GM12874 (cell line): ENCODE measurements around the gene BICC1.

Experiments used
- TF ChIP-seq, protein P1 (sequence below): IDR thresholded peaks from 2 replicates; pipeline ENCODE4 v1.5.1; 2011; ENCODE audit warnings: low read depth, mild to moderate bottlenecking, control low read depth, low read length, moderate library complexity; ENCODE audit not compliant: insufficient read depth

BICC1 gene

DNA sequence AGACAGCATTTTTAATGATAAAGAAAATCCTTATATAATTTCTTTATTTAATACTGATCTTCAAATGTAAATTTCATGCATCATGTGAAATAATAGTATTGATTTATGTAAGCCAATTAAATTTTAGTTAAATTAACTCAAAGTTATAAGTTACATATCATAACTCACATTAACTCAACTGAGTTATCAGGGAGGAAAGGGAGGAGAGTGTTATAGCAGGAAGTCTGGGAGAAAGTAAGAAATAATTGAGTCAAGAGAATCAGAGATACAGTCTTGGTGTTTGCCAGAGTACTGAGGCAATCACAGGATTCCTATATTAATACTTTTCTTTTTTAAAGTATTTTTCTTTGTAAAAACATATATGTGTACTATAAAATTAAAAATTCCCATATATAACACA, 4.0 kb downstream of the BICC1 start:
- TF ChIP-seq, protein P1, sequence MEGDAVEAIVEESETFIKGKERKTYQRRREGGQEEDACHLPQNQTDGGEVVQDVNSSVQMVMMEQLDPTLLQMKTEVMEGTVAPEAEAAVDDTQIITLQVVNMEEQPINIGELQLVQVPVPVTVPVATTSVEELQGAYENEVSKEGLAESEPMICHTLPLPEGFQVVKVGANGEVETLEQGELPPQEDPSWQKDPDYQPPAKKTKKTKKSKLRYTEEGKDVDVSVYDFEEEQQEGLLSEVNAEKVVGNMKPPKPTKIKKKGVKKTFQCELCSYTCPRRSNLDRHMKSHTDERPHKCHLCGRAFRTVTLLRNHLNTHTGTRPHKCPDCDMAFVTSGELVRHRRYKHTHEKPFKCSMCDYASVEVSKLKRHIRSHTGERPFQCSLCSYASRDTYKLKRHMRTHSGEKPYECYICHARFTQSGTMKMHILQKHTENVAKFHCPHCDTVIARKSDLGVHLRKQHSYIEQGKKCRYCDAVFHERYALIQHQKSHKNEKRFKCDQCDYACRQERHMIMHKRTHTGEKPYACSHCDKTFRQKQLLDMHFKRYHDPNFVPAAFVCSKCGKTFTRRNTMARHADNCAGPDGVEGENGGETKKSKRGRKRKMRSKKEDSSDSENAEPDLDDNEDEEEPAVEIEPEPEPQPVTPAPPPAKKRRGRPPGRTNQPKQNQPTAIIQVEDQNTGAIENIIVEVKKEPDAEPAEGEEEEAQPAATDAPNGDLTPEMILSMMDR = no peak

DNA sequence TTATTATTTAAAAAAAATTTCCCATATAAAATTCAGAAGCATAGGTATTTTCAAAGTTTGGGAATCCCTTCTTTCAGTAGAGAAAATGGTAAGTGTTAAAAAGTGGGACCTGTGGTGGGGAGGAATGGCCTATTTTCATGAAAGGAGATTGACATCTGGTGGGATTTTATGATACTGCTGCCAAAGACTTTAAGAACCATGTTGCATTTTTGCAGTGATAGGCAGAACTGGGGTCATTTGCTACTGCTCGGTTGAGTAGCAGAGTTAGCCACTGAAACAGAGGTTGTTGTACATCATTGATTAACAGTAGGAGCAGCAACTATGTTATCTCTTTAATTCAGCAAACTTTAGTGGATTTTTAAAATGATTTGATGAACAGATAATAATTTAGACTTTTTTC, 4.4 kb downstream of the BICC1 start:
- TF ChIP-seq, protein P1 = no peak

DNA sequence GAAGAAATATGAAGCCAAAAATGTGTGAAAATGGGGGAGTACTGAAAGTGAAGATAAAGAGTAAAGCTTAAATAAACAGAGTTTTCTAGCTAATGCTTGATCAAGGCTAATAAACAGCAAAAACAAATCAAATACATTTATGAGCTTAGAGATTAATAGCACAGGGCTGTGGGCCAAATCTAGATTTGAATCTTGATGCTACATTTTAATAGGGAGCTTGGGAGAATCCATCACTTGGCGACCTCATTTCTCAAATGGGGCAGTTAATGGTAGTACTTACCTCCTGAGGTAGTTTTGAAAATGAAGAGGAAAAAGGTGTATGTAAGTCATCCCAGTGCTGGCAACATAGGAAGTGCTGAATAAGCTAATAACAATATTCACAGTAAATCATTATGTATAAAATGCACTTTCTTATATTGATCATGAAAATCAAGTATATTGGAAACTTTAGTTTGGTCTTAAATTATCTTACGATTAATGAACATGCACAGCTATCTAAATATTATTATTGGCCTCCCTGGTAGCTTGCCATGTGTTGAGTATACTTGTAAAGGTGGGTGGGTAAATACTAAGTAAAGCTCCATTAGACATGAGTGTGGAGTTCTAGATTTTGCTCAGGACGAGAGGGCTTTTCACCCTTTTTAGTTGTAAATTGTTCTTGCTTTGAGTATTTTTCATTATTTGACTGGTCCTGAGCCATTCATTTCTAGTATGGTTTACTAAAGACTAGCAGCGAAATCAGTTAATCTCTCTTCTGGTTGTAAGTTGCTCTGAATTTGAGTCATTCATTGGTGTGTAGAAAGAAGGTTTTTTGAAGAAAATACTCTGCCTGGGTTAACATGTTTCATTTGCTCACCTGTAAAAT, 5.1 kb downstream of the BICC1 start:
- TF ChIP-seq, protein P1 = no peak

DNA sequence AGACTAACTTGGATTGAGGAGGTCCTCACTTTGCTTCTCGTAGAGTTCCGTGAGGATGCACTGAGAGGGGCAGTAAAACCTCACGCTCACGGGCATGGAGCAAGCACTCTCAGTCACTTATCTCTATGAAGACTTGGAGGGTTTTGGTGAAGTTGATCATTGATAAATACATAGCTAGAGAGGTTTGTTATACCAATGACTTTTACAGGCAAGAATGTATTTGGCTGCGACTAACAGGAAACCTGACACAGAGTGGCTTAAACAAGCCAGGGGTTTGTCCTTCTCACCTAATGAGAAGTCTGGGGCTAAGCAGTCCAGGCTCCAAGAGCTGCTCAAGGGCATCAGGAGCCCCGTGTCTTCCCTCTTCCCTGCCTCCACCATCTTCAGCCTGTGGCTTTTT, 6.1 kb downstream of the BICC1 start:
- TF ChIP-seq, protein P1 = no peak

DNA sequence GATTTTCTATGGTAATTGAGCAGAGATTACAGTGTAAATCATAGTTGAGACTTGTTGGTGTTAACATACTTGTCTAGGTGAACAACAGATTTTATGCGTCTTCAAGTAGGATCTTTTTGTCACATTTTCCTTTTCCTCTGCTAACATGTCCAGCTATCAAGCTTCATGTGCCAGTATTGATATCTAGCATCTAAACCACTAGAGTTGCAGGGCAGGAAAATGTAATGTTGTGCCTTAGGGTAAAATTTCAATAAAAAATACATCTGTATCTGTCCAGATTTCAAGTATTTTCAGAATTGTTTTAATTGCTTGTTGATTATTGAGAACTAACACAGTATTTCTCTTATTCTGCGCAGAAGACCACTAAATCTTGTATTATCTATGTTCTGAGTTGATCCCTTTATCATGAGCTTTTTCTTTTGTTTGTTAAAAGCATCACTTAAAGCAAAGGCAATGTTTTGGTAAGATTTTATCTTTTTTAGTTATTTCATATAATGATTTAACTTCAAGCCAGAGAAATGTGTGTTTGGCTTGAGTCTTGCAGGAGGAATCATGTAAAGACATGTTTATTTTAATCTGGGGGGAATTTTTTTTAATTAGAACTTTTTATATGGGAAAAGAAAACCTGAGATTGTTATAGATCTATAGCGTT, 16.5 kb downstream of the BICC1 start:
- TF ChIP-seq, protein P1 = no peak

DNA sequence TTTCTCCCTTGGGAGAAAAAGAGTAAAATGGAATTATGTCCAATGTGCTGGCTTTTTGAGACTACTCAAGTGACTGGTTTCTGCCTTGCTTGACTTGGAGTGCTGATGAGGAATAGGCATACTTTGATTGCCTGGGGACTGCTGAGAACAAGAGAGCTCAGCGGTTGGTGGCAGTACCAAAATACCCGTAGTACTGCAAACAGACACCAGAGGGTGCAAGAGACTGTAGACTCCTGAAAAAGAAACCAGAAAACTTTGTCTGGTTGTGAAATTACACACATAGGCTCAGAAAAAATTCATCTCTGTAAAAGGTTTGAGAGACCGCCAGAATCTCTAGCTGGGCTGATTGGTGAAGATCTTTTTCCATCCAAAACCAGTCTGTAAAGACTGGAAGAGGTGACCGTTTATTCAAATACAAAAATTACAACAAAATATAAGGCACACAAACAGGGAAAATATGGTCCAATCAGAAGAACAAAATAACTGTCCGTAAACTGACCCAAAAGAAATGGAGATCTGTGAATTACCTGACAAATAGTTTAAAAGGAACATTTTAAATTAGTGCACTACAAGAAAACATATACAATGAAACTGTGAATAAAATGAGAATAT, 18.5 kb downstream of the BICC1 start:
- TF ChIP-seq, protein P1 = peak; percentile 65

DNA sequence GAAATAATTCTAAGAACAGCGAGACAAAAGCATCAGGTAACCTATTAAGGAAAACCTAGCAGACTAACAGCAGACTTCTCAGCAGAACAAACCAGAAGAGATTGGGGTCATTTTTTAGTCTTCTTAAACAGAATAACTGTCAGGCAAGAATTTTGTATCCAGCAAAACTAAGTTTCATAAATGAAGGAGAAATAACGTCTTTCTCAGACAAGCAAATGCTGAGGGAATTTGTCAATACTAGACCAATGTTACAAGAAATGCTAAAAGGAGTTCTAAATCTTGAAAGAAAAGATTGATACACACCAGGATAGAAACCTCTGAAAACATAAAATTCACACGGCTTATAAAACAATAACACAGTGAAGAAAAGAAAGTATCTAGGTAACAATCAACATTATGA, 22.6 kb downstream of the BICC1 start:
- TF ChIP-seq, protein P1 = no peak
